Measurements from ENCODE around the gene KBTBD4.

GRCh38 chr11:47572715-47573255 lies 6.0 kb downstream of the KBTBD4 start:
- TF ChIP-seq POLR2A (IDR thresholded peaks at IDR 0.05) (no peak), CTCF (IDR thresholded peaks at IDR 0.05) (no peak)

Measured in right lobe of liver (tissue), 4 donors.